Left lung (tissue), 10 donors: ENCODE data around the gene ITGAX. TPM values are rescaled to one million over a fixed set of nuclear protein-coding genes. Genes with fewer than 3 reads are reported as not detected.

Experiments used
- ATAC-seq: fragments of 200-7000 bp; cut with Tn5 transposase; one replicate; pipeline ENCODE4 v1.9.1; 2020; ENCODE audit warnings: moderate library complexity
- DNase-seq, 4 donors: peaks; one replicate each; pipeline ENCODE4 v3.0.0-alpha.2; 2013 to 2020
- H3K27ac ChIP-seq, 2 donors: fragments of 200-600 bp; sonication (generic) in 1 of 2; one replicate each; pipeline versions ENCODE4 v1.5.0 to v1.8.0; 2020 to 2021
- H3K27me3 ChIP-seq, 2 donors: fragments of 200-600 bp; sonication (generic) in 1 of 2; one replicate each; pipeline versions ENCODE4 v1.5.0 to v1.8.0; 2020 to 2021
- H3K36me3 ChIP-seq, 2 donors: fragments of 200-600 bp; sonication (generic) in 1 of 2; one replicate each; pipeline versions ENCODE4 v1.5.0 to v1.8.0; 2020 to 2021
- H3K4me1 ChIP-seq, 2 donors: fragments of 200-600 bp; one replicate each; pipeline ENCODE4 v1.8.0; 2021
- H3K4me3 ChIP-seq, 2 donors: fragments of 200-600 bp; sonication (generic) in 1 of 2; one replicate each; pipeline versions ENCODE4 v1.5.0 to v1.8.0; 2020 to 2021; ENCODE audit warnings: mild to moderate bottlenecking in 1 of 2
- H3K9me3 ChIP-seq, 2 donors: fragments of 200-600 bp; sonication (generic) in 1 of 2; one replicate each; pipeline versions ENCODE4 v1.5.0 to v1.8.0; 2020 to 2021
- CTCF ChIP-seq, 2 donors: fragments of 200-600 bp; sonication (generic) in 1 of 2; IDR thresholded peaks; one replicate each; pipeline versions ENCODE4 v1.5.0 to v1.8.0; 2021; ENCODE audit warnings: antibody characterized with exemption in 2 of 2
- intact Hi-C, 2 donors: fragments of 100-400 bp; cut with DNase I; formaldehyde crosslinking; loops; one replicate each; pipeline versions ENCODE4 v1.11.2 to v1.14.2; 2022
- polyA plus RNA-seq, 6 donors: library from polyadenylated mRNA; unstranded; fragments of 120-200 nt; gene quantifications; one replicate each; pipeline ENCODE4 v1.2.1, GENCODE V29; 2013; ENCODE audit not compliant: insufficient read length in 6 of 6
- total RNA-seq, 2 donors: library from RNA; stranded (reverse); fragmentation: NEBNext Ultra II Directional; extraction: Animal tissue kit (Norgen Biotek cat#: 25700); gene quantifications; one replicate each; pipeline ENCODE4 v1.2.1, GENCODE V29; 2021
- donor health status: DM: no; HTN: yes; CAD: no.
- donor health status: DM: no; HTN: no; CAD: no.

ITGAX gene
- total and polyA plus RNA-seq, 8 donors, result 0.94 to 134 (median 1.8) TPM

- Histone ChIP-seq H3K27me3 (peaks cover 0 to 19% of the 10 kb centered on the region in 2 donors), H3K9me3 (no peaks in the 10 kb centered on the region), H3K36me3 (no peaks in the 10 kb centered on the region), H3K4me3 (no peak overlapping the region), H3K4me1 (peaks cover 4% of the 10 kb centered on the region in 2 donors), H3K27ac (no peak overlapping the region)
- DNase-seq (no peak), ATAC-seq (no peak)
- intact Hi-C loops, result no loop called here
- TF ChIP-seq CTCF (IDR thresholded peaks at IDR 0.05), result no peak
These were observed 73.8 kb downstream of the ITGAX start for GRCh38 chr16:31428638-31429247.

GRCh38 chr16:31429314-31429713, 74.3 kb downstream of the ITGAX start:
- H3K27me3 ChIP-seq, result peaks cover 0 to 13% of the 10 kb centered on the region in 2 donors
- H3K36me3 ChIP-seq, result no peaks in the 10 kb centered on the region
- no peak for TF ChIP-seq CTCF (IDR thresholded peaks at IDR 0.05)
- no peak for DNase-seq
- H3K4me3 ChIP-seq, result no peak overlapping the region
- H3K4me1 ChIP-seq, result peaks cover 4% of the 10 kb centered on the region in 2 donors
- no peak for ATAC-seq
- H3K27ac ChIP-seq, result no peak overlapping the region
- no peaks in the 10 kb centered on the region for H3K9me3 ChIP-seq
- intact Hi-C loops, result no loop called here

GRCh38 chr16:31429796-31430195, 74.8 kb downstream of the ITGAX start:
- H3K27ac ChIP-seq, result no peak overlapping the region
- no peak for TF ChIP-seq CTCF (IDR thresholded peaks at IDR 0.05)
- H3K36me3 ChIP-seq, result no peaks in the 10 kb centered on the region
- ATAC-seq, result no peak
- H3K4me1 ChIP-seq, result peaks cover 4% of the 10 kb centered on the region in 2 donors
- peaks cover 0 to 12% of the 10 kb centered on the region in 2 donors for H3K27me3 ChIP-seq
- no peak overlapping the region for H3K4me3 ChIP-seq
- no peak for DNase-seq
- H3K9me3 ChIP-seq, result no peaks in the 10 kb centered on the region
- intact Hi-C loops, result loop anchor here in 1 of 2 donors (10.0 kb wide), 1 partner anchor 445 kb away; the partner anchor contains the start of gene HSD3B7

GRCh38 chr16:31430380-31431052, 75.5 kb downstream of the ITGAX start:
- ATAC-seq, result no peak
- peaks cover 0 to 12% of the 10 kb centered on the region in 2 donors for H3K27me3 ChIP-seq
- no peaks in the 10 kb centered on the region for H3K9me3 ChIP-seq
- no peaks in the 10 kb centered on the region for H3K36me3 ChIP-seq
- no peak for DNase-seq
- TF ChIP-seq CTCF (IDR thresholded peaks at IDR 0.05), result no peak
- intact Hi-C loops, result loop anchor here in 1 of 2 donors (10.0 kb wide), 1 partner anchor 446 kb away; the partner anchor contains the start of gene HSD3B7
- H3K27ac ChIP-seq, result no peak overlapping the region
- no peak overlapping the region for H3K4me3 ChIP-seq
- H3K4me1 ChIP-seq, result peaks cover 4% of the 10 kb centered on the region in 2 donors

Other genes with a start within 250 kb of the ITGAX start
- gene BCKDK, start 246.8 kb upstream of the ITGAX start, total RNA-seq, result 10 to 100 TPM; 36.1 to 43.8 TPM
- gene BCKDK, start 246.8 kb upstream of the ITGAX start, polyA plus RNA-seq, result 10 to 100 TPM; 32.8 to 40.9 (median 38.9) TPM
- 10 to 100 TPM; 49.8 to 55.0 TPM for gene KAT8, start 237.5 kb upstream of the ITGAX start, total RNA-seq
- gene KAT8, start 237.5 kb upstream of the ITGAX start, polyA plus RNA-seq, result 10 to 100 TPM; 59.6 to 74.6 (median 63.9) TPM
- gene PRSS8, start 219.4 kb upstream of the ITGAX start, total RNA-seq, result 100 to 1,000 TPM in 1 of 2 donors, 10 to 100 TPM in 1; 61.2 to 129 TPM
- gene PRSS8, start 219.4 kb upstream of the ITGAX start, polyA plus RNA-seq, result 100 to 1,000 TPM in 5 of 6 donors, 10 to 100 TPM in 1; 98.0 to 123 (median 107) TPM
- gene PRSS36, start 205.1 kb upstream of the ITGAX start, total RNA-seq, result 1 to 10 TPM; 4.8 to 5.8 TPM
- gene PRSS36, start 205.1 kb upstream of the ITGAX start, polyA plus RNA-seq, result 1 to 10 TPM in 5 of 6 donors, under 1 TPM in 1; 0.70 to 3.3 (median 1.9) TPM
- 100 to 1,000 TPM; 180 to 259 TPM for gene FUS, start 175.0 kb upstream of the ITGAX start, total RNA-seq
- 100 to 1,000 TPM; 663 to 829 (median 794) TPM for gene FUS, start 175.0 kb upstream of the ITGAX start, polyA plus RNA-seq
- gene PYCARD, start 152.4 kb upstream of the ITGAX start, total RNA-seq, result 10 to 100 TPM; 46.4 to 59.8 TPM
- gene PYCARD, start 152.4 kb upstream of the ITGAX start, polyA plus RNA-seq, result 10 to 100 TPM; 13.2 to 21.9 (median 15.5) TPM
- under 1 TPM; 0.06 to 0.08 TPM for gene TRIM72, start 141.1 kb upstream of the ITGAX start, total RNA-seq
- under 1 TPM; 0.14 to 0.24 (median 0.18) TPM for gene TRIM72, start 141.1 kb upstream of the ITGAX start, polyA plus RNA-seq
- not detected for gene PYDC1, start 138.0 kb upstream of the ITGAX start, total RNA-seq
- gene PYDC1, start 138.0 kb upstream of the ITGAX start, polyA plus RNA-seq, result not detected
- gene ITGAM, start 95.2 kb upstream of the ITGAX start, total RNA-seq, result 10 to 100 TPM; 44.5 to 91.3 TPM
- 1 to 10 TPM; 2.3 to 5.1 (median 3.2) TPM for gene ITGAM, start 95.2 kb upstream of the ITGAX start, polyA plus RNA-seq
- under 1 TPM; 0.31 to 0.35 TPM for gene ITGAD, start 38.2 kb downstream of the ITGAX start, total RNA-seq
- under 1 TPM in 4 of 6 donors, not detected in 2; 0.04 to 0.24 (median 0.15) TPM for gene ITGAD, start 38.2 kb downstream of the ITGAX start, polyA plus RNA-seq
- gene COX6A2, start 73.2 kb downstream of the ITGAX start, total RNA-seq, result under 1 TPM in 1 of 2 donors, not detected in 1; 0.67 TPM
- not detected for gene COX6A2, start 73.2 kb downstream of the ITGAX start, polyA plus RNA-seq
- 1 to 10 TPM; 1.5 to 1.6 TPM for gene ZNF843, start 87.6 kb downstream of the ITGAX start, total RNA-seq
- 1 to 10 TPM; 1.5 to 2.5 (median 2.2) TPM for gene ZNF843, start 87.6 kb downstream of the ITGAX start, polyA plus RNA-seq
- gene ARMC5, start 104.3 kb downstream of the ITGAX start, total RNA-seq, result 10 to 100 TPM in 1 of 2 donors, 1 to 10 TPM in 1; 8.5 to 10.1 TPM
- gene ARMC5, start 104.3 kb downstream of the ITGAX start, polyA plus RNA-seq, result 10 to 100 TPM in 4 of 6 donors, 1 to 10 TPM in 2; 9.3 to 14.8 (median 11.5) TPM
- gene TGFB1I1, start 117.0 kb downstream of the ITGAX start, total RNA-seq, result 10 to 100 TPM; 49.3 to 70.3 TPM
- gene TGFB1I1, start 117.0 kb downstream of the ITGAX start, polyA plus RNA-seq, result 10 to 100 TPM; 59.4 to 85.3 (median 66.8) TPM
- gene SLC5A2, start 127.9 kb downstream of the ITGAX start, total RNA-seq, result 1 to 10 TPM in 1 of 2 donors, under 1 TPM in 1; 0.92 to 1.4 TPM
- gene SLC5A2, start 127.9 kb downstream of the ITGAX start, polyA plus RNA-seq, result 10 to 100 TPM in 5 of 6 donors, 1 to 10 TPM in 1; 7.7 to 18.8 (median 14.5) TPM
- gene RUSF1, start 153.2 kb downstream of the ITGAX start, total RNA-seq, result 10 to 100 TPM; 58.2 to 67.4 TPM
- gene RUSF1, start 153.2 kb downstream of the ITGAX start, polyA plus RNA-seq, result 10 to 100 TPM; 68.2 to 87.2 (median 82.1) TPM
- gene AHSP, start 172.7 kb downstream of the ITGAX start, total RNA-seq, result not detected
- 10 to 100 TPM in 4 of 6 donors, 1 to 10 TPM in 2; 6.2 to 18.2 (median 11.9) TPM for gene AHSP, start 172.7 kb downstream of the ITGAX start, polyA plus RNA-seq